ENCODE data around the gene SIPA1L3. TPM values are rescaled to one million over a fixed set of nuclear protein-coding genes. Genes with fewer than 3 reads are reported as not detected.

The SIPA1L3 gene
- total RNA-seq, 3 donors from 2014 or later = 9.6 to 29.8 (median 28.5) TPM

DNA sequence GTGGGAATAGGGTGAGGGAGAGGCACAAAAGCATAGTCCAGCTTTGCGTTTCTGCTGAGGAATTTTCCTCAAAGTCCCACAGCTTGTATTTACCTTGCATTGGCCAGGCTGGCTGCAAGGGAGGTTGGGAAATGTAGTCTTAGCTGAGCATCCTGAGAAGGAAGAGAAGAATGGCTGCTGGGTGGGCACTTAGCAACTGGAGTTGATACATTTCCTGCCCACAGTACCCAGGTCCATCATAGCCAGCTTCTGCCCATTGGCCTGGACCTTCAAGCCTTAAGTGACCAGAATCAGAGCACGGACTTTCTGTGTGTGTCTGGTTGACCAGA is 112.4 kb downstream of the SIPA1L3 start:
- intact Hi-C loops (cut with DNase I; ENCODE audit: low total_unique reads) = no loop called here
- Histone ChIP-seq H3K27ac (no peak overlapping the region), H3K27me3 (no peaks in the 10 kb centered on the region), H3K36me3 (no peaks in the 10 kb centered on the region), H3K4me3 (no peak overlapping the region), H3K4me1 (no peaks in the 10 kb centered on the region), H3K9me3 (no peaks in the 10 kb centered on the region)
- no peak for DNase-seq (ENCODE audit: low spot score in 2 of 2)
- TF ChIP-seq POLR2A (IDR thresholded peaks at IDR 0.05) = no peak
- TF ChIP-seq, protein P1, sequence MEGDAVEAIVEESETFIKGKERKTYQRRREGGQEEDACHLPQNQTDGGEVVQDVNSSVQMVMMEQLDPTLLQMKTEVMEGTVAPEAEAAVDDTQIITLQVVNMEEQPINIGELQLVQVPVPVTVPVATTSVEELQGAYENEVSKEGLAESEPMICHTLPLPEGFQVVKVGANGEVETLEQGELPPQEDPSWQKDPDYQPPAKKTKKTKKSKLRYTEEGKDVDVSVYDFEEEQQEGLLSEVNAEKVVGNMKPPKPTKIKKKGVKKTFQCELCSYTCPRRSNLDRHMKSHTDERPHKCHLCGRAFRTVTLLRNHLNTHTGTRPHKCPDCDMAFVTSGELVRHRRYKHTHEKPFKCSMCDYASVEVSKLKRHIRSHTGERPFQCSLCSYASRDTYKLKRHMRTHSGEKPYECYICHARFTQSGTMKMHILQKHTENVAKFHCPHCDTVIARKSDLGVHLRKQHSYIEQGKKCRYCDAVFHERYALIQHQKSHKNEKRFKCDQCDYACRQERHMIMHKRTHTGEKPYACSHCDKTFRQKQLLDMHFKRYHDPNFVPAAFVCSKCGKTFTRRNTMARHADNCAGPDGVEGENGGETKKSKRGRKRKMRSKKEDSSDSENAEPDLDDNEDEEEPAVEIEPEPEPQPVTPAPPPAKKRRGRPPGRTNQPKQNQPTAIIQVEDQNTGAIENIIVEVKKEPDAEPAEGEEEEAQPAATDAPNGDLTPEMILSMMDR (IDR thresholded peaks at IDR 0.05) = no peak
- TF ChIP-seq POLR2AphosphoS5 (IDR thresholded peaks at IDR 0.05) = no peak

DNA sequence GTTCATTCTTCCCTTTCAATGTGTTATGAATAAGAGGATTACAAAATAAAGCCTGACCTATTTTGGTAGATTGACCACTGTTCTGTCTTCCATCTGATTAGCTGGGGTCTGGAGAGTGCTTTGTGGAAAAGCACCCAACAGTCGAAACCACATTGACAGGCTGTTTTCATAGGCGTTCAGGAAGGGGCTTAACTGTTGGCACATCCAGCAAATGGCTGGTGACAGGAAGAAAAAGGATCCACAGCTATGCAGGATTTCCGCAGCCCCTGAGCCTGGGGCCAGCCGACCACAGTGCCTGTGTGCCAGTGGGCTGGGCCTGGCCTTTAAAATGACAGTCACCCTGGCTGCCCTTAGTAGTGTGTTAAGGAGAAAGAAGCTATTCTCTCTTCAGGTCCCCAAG is 113.3 kb downstream of the SIPA1L3 start:
- Histone ChIP-seq H3K9me3 (no peaks in the 10 kb centered on the region), H3K27me3 (no peaks in the 10 kb centered on the region)

DNA sequence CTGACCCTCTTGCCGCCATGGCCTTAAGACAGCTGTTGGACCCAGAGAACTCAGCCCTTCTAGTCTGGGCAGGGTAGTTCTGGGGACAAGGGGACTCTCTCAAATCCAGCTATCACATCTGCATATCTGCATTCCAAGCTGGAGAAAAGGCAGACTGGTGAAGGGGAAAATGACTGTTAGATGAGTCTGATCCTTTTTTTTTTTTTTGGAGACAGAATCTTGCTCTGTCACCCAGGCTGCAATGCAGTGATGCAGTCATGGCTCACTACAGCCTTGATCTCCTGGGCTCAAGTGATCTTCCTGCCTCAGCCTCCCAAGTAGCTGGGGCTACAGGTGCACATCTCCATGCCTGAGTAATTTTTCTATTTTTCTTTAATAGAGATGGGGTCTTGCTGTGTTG is 114.3 kb downstream of the SIPA1L3 start:
- H3K9me3 ChIP-seq = no peaks in the 10 kb centered on the region
- no peak overlapping the region for H3K4me3 ChIP-seq
- no peaks in the 10 kb centered on the region for H3K36me3 ChIP-seq
- TF ChIP-seq POLR2A (IDR thresholded peaks at IDR 0.05) (no peak), POLR2AphosphoS5 (IDR thresholded peaks at IDR 0.05) (no peak)
- TF ChIP-seq, protein P1 (IDR thresholded peaks at IDR 0.05) = no peak
- DNase-seq (ENCODE audit: low spot score in 2 of 2) = no peak
- H3K27me3 ChIP-seq = no peaks in the 10 kb centered on the region
- intact Hi-C loops (cut with DNase I; ENCODE audit: low total_unique reads) = loop anchor here (5.0 kb wide), 1 partner anchor 36 kb away; no protein-coding TSS in a partner anchor
- no peak overlapping the region for H3K27ac ChIP-seq
- H3K4me1 ChIP-seq = no peaks in the 10 kb centered on the region

More for the DNA sequence above, 113.3 kb downstream of the SIPA1L3 start:
- TF ChIP-seq, protein P1 (IDR thresholded peaks at IDR 0.05) = no peak
- TF ChIP-seq POLR2AphosphoS5 (IDR thresholded peaks at IDR 0.05) (no peak), POLR2A (IDR thresholded peaks at IDR 0.05) (no peak)
- Histone ChIP-seq H3K27ac (no peak overlapping the region), H3K4me1 (no peaks in the 10 kb centered on the region), H3K4me3 (no peak overlapping the region), H3K36me3 (no peaks in the 10 kb centered on the region)
- intact Hi-C loops (cut with DNase I; ENCODE audit: low total_unique reads) = loop anchor here (5.0 kb wide), 1 partner anchor 37 kb away; no protein-coding TSS in a partner anchor
- no peak for DNase-seq (ENCODE audit: low spot score in 2 of 2)

DNA sequence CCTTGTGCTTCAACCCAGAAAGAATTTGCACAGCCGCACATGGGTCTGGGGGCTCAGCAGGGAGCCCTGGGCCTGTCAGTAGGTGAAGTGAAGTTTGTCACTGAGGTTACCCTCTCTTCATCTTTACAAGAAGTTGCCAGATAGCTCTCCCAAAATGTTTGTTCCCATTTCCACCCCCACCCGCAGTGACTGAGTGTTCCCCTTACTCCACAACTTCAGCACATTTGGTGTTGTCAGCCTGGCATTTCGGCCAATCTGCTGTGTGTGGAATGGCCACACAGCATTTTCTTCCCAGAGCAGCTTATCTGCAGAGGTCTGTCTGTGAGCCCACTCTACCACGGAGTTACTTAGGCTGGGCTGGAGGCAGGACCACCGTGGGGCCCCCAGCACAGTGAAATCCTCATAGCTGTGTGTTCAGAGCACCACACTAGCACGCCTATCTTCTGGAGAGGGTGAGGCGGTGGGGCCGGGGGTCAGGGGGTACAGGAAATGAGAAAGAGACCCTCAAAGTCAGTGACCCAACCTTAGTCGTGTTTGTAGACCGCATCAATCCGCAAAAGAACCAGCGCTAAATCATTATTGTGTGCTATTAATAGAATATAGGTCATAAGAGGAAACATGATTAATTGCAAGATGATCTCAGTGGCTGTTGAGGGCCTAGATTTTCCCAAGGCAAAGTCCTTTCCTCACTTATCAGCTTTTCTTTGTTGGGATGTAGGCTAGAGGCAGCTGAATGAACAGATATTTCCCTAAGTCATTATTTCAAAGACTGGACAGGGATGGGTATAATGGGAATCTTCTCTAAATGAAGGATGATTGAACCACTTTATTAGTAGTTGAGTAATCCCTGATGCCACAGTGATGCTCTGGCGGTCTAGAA is 116.0 kb downstream of the SIPA1L3 start:
- intact Hi-C loops (cut with DNase I; ENCODE audit: low total_unique reads) = loop anchor here (5.0 kb wide), 1 partner anchor 34 kb away; no protein-coding TSS in a partner anchor
- no peak for DNase-seq (ENCODE audit: low spot score in 2 of 2)
- H3K27me3 ChIP-seq = no peaks in the 10 kb centered on the region
- no peaks in the 10 kb centered on the region for H3K36me3 ChIP-seq
- no peaks in the 10 kb centered on the region for H3K4me1 ChIP-seq
- H3K4me3 ChIP-seq = no peak overlapping the region
- peak overlapping the region; percentile 62 to 68 for H3K27ac ChIP-seq
- H3K9me3 ChIP-seq = no peaks in the 10 kb centered on the region
- TF ChIP-seq, protein P1 (IDR thresholded peaks at IDR 0.05) = no peak
- TF ChIP-seq POLR2AphosphoS5 (IDR thresholded peaks at IDR 0.05) = no peak

Data from breast epithelium (tissue), 4 donors.